ENCODE results near the gene TRANK1. TPM values are rescaled to one million over a fixed set of nuclear protein-coding genes. Genes with fewer than 3 reads are reported as not detected.
A peak's percentile ranks its signal among the peaks of the same experiment; 100 is the strongest.

Gene TRANK1
- polyA plus RNA-seq (2.5 to 4.7 TPM (median 3.2 TPM) in 3 replicates), polyA minus RNA-seq (7.7 to 13.6 TPM (median 8.4 TPM) in 3 replicates)
- 0.61 TPM for polyA plus RNA-seq (2011; ENCODE audit: low read depth)
- 1.4 and 1.5 TPM in 2 replicates for polyA plus RNA-seq (2011; cell fraction: cytosol; rRNA removed)
- polyA plus RNA-seq (2011; cell fraction: nucleus; rRNA removed): 12.4 and 13.7 TPM in 2 replicates
- 1.3 and 2.6 TPM in 2 replicates for polyA plus RNA-seq (2012; ENCODE audit: low replicate concordance)
- polyA minus RNA-seq (2011; cell fraction: cytosol; rRNA and poly(A)+ RNA removed): 1.5 TPM
- 9.8 and 13.0 TPM in 2 replicates for polyA minus RNA-seq (2011; cell fraction: nucleus; rRNA and poly(A)+ RNA removed)

DNA sequence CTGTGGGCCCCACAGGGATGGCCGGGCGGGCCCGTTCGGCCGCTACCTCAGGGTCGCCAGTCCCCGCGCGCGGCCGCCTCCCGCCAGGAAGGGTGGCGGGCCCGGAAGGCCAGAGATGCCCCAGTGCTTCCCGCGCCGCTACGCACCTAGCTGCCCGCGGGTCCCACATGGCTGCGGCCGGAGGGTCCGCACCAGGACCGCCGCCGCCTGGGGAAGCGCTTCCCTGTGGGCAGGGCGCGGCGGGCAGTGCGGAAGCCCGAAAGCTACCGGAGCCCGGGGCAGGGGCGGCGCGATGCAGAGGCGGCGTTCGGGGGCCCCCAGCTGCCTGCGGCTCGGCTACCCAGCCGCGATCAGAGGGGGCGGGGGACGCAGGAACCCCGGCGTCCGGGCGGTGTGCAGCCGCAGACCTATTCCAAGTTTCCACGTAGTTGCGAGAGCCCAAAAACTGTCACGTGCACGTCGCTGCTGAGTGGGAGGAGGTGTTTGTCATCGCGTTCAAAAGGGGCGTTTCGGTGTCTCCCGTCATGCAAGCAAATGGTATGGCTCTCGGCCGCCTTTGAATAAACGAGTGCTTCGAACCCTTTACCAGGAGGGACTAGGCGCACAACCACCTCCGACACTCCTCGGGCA lies at the start of gene TRANK1:
Gene TRANK1, minus strand, starts transcription at position 414 of the 630 bp plus-strand sequence. Its CDS starts 245 bp downstream, at position 169.
- Histone ChIP-seq H3K79me2 (ENCODE audit: control insufficient read depth, insufficient read depth, low read length) (no peaks in the 10 kb centered on the region), H3K9me1 (ENCODE audit: control insufficient read depth, extremely low read depth, insufficient read depth, low read length) (no peaks in the 10 kb centered on the region), H3K4me2 (ENCODE audit: control insufficient read depth, extremely low read depth, insufficient read depth, low read depth, low read length) (peak within 1 kb of the TSS; percentile 82), H3K9me3 (ENCODE audit: control insufficient read depth, low read depth, low read length) (no peaks in the 10 kb centered on the region), H2AFZ (ENCODE audit: control insufficient read depth, low read length) (peak within 1 kb of the TSS; percentile 93), H3K4me3 (ENCODE audit: control insufficient read depth in 2 of 3, extremely low read depth in 1 of 3, insufficient read depth in 2 of 3, low read depth in 1 of 3, low read length in 3 of 3) (peak within 1 kb of the TSS; percentile 45 to 68 (median 66)), H4K20me1 (ENCODE audit: control insufficient read depth, extremely low read depth, insufficient read depth, low read length) (no peaks in the 10 kb centered on the region), H3K4me1 (ENCODE audit: control insufficient read depth, extremely low read depth, insufficient read depth, low read length) (peaks cover 10% of the 10 kb centered on the region), H3K9ac (ENCODE audit: control insufficient read depth, extremely low read depth, insufficient read depth, low read length) (peak within 1 kb of the TSS; percentile 67), H3K27me3 (ENCODE audit: control insufficient read depth, extremely low read depth, insufficient read depth, low read length) (peaks cover 7% of the 10 kb centered on the region), H3K27ac (ENCODE audit: control insufficient read depth, insufficient read depth, low read length) (no peak within 1 kb of the TSS), H3K36me3 (ENCODE audit: control insufficient read depth in 2 of 2, extremely low read depth in 1 of 2, insufficient read depth in 2 of 2, low read length in 2 of 2) (no peaks in the 10 kb centered on the region)
- peak; percentile 9 for FAIRE-seq
- dilution Hi-C loops (cut with MboI; ENCODE audit: extremely low pct_ligation_motif_present, low sequenced_read_pairs): no loop called here
- DNase-seq (ENCODE audit: low read depth, low spot score): no peak
- TF ChIP-seq, protein P1, sequence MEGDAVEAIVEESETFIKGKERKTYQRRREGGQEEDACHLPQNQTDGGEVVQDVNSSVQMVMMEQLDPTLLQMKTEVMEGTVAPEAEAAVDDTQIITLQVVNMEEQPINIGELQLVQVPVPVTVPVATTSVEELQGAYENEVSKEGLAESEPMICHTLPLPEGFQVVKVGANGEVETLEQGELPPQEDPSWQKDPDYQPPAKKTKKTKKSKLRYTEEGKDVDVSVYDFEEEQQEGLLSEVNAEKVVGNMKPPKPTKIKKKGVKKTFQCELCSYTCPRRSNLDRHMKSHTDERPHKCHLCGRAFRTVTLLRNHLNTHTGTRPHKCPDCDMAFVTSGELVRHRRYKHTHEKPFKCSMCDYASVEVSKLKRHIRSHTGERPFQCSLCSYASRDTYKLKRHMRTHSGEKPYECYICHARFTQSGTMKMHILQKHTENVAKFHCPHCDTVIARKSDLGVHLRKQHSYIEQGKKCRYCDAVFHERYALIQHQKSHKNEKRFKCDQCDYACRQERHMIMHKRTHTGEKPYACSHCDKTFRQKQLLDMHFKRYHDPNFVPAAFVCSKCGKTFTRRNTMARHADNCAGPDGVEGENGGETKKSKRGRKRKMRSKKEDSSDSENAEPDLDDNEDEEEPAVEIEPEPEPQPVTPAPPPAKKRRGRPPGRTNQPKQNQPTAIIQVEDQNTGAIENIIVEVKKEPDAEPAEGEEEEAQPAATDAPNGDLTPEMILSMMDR (optimal IDR thresholded peaks at IDR 0.05 in 1 of 3, IDR thresholded peaks at IDR 0.05 in 1 of 3, conservative IDR thresholded peaks at IDR 0.05 in 1 of 3; ENCODE audit: extremely low read depth in 1 of 3, insufficient read depth in 2 of 3, low read length in 3 of 3): no peak

DNA sequence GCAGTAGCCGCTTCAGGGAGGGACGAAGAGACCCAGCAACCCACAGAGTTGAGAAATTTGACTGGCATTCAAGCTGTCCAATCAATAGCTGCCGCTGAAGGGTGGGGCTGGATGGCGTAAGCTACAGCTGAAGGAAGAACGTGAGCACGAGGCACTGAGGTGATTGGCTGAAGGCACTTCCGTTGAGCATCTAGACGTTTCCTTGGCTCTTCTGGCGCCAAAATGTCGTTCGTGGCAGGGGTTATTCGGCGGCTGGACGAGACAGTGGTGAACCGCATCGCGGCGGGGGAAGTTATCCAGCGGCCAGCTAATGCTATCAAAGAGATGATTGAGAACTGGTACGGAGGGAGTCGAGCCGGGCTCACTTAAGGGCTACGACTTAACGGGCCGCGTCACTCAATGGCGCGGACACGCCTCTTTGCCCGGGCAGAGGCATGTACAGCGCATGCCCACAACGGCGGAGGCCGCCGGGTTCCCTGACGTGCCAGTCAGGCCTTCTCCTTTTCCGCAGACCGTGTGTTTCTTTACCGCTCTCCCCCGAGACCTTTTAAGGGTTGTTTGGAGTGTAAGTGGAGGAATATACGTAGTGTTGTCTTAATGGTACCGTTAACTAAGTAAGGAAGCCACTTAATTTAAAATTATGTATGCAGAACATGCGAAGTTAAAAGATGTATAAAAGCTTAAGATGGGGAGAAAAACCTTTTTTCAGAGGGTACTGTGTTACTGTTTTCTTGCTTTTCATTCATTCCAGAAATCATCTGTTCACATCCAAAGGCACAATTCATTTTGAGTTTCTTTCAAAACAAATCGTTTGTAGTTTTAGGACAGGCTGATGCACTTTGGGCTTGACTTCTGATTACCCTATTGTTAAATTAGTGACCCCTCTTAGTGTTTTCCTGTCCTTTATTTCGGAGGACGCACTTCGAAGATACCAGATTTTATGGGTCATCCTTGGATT lies 48.8 kb upstream of the TRANK1 start, which contains the start of gene MLH1:
Gene MLH1, plus strand, starts transcription at position 193 of the 958 bp plus-strand sequence. Its CDS starts 30 bp downstream, at position 223.
- peak within 1 kb of the TSS; percentile 98 for H2AFZ ChIP-seq (ENCODE audit: control insufficient read depth, low read length)
- H3K4me1 ChIP-seq (ENCODE audit: control insufficient read depth, extremely low read depth, insufficient read depth, low read length): peaks cover 28% of the 10 kb centered on the region
- dilution Hi-C loops (cut with MboI; ENCODE audit: extremely low pct_ligation_motif_present, low sequenced_read_pairs): no loop called here
- H3K9ac ChIP-seq (ENCODE audit: control insufficient read depth, extremely low read depth, insufficient read depth, low read length): peak within 1 kb of the TSS; percentile 88
- H3K27me3 ChIP-seq (ENCODE audit: control insufficient read depth, extremely low read depth, insufficient read depth, low read length): no peaks in the 10 kb centered on the region
- FAIRE-seq: peak; percentile 99
- H3K36me3 ChIP-seq (ENCODE audit: control insufficient read depth in 2 of 2, extremely low read depth in 1 of 2, insufficient read depth in 2 of 2, low read length in 2 of 2): peaks cover 6 to 7% of the 10 kb centered on the region in 2 experiments
- no peak for TF ChIP-seq EZH2 (IDR thresholded peaks at IDR 0.05; ENCODE audit: low read length)
- TF ChIP-seq, protein P1 (optimal IDR thresholded peaks at IDR 0.05 in 1 of 3, IDR thresholded peaks at IDR 0.05 in 1 of 3, conservative IDR thresholded peaks at IDR 0.05 in 1 of 3; ENCODE audit: extremely low read depth in 1 of 3, insufficient read depth in 2 of 3, low read length in 3 of 3): no peak
- H3K27ac ChIP-seq (ENCODE audit: control insufficient read depth, insufficient read depth, low read length): peak within 1 kb of the TSS; percentile 91
- no peaks in the 10 kb centered on the region for H3K9me1 ChIP-seq (ENCODE audit: control insufficient read depth, extremely low read depth, insufficient read depth, low read length)
- peak; percentile 50 for DNase-seq (ENCODE audit: low read depth, low spot score)
- no peaks in the 10 kb centered on the region for H3K9me3 ChIP-seq (ENCODE audit: control insufficient read depth, low read depth, low read length)
- H3K4me2 ChIP-seq (ENCODE audit: control insufficient read depth, extremely low read depth, insufficient read depth, low read depth, low read length): peak within 1 kb of the TSS; percentile 93
- H4K20me1 ChIP-seq (ENCODE audit: control insufficient read depth, extremely low read depth, insufficient read depth, low read length): peaks cover 3% of the 10 kb centered on the region
- peaks cover 54% of the 10 kb centered on the region for H3K79me2 ChIP-seq (ENCODE audit: control insufficient read depth, insufficient read depth, low read length)
- H3K4me3 ChIP-seq (ENCODE audit: control insufficient read depth in 2 of 3, extremely low read depth in 1 of 3, insufficient read depth in 2 of 3, low read depth in 1 of 3, low read length in 3 of 3): peak within 1 kb of the TSS; percentile 69 to 95 (median 88)

All from keratinocyte (primary cell).